Measurements from ENCODE around the gene TMPRSS12.
"Not testable (repeated sequence)": the region's sequence is repeated elsewhere in the genome, so short reads cannot be mapped to it uniquely, and the experiment has no call there.

Gene TMPRSS12

DNA sequence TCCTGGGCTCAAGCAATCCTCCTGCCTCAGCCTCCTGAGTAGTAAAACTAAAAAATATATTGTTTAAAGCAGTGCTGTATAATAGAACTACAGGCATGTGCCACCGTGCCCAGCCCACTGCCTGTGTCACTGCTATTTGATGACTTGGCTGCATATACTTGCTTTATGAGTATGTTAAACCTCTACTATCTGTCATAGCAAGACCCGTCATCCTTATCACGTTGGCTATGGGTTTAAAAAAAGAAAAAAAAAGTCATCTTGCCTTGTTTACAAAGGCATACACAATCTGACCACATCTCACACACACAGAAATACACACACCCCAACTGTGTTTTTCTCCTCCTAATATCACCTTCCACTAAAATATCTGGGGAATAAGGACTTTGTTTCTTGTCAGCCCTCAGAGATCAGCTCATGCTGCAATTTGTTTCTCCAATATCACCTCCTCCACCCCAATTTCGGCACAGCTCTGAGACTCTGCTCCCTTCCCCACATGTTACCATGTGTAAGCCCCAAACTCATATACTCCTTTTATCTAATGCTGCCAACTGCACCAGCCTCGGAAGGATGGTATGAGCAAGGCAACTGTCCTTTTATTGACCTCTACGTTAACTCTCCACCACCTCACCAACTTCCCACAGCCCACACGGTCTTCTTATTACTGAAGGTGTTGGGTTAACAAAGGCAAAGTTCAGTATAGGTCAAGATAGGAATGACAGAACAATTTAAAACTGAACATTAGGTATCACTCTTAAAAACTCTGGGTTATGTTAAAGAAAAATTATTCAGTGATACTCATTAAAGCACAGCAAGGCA is 802 bp upstream of the TMPRSS12 start:
- Histone ChIP-seq H3K27me3 (ENCODE audit: insufficient read depth, poor library complexity, severe bottlenecking) (no peaks in the 10 kb centered on the region), H3K4me3 (ENCODE audit: severe bottlenecking) (no peak overlapping the region), H3K27ac (ENCODE audit: poor library complexity, severe bottlenecking) (no peak overlapping the region), H3K36me3 (ENCODE audit: low read depth) (no peaks in the 10 kb centered on the region), H3K9me3 (ENCODE audit: severe bottlenecking) (no peaks in the 10 kb centered on the region), H3K4me1 (ENCODE audit: insufficient read depth, poor library complexity, severe bottlenecking) (no peaks in the 10 kb centered on the region)
- TF ChIP-seq, protein P1, sequence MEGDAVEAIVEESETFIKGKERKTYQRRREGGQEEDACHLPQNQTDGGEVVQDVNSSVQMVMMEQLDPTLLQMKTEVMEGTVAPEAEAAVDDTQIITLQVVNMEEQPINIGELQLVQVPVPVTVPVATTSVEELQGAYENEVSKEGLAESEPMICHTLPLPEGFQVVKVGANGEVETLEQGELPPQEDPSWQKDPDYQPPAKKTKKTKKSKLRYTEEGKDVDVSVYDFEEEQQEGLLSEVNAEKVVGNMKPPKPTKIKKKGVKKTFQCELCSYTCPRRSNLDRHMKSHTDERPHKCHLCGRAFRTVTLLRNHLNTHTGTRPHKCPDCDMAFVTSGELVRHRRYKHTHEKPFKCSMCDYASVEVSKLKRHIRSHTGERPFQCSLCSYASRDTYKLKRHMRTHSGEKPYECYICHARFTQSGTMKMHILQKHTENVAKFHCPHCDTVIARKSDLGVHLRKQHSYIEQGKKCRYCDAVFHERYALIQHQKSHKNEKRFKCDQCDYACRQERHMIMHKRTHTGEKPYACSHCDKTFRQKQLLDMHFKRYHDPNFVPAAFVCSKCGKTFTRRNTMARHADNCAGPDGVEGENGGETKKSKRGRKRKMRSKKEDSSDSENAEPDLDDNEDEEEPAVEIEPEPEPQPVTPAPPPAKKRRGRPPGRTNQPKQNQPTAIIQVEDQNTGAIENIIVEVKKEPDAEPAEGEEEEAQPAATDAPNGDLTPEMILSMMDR (IDR thresholded peaks at IDR 0.05; ENCODE audit: poor library complexity, severe bottlenecking) = no peak
- no peak for ATAC-seq (ENCODE audit: low read depth)
- DNase-seq (ENCODE audit: low spot score) = no peak

DNA sequence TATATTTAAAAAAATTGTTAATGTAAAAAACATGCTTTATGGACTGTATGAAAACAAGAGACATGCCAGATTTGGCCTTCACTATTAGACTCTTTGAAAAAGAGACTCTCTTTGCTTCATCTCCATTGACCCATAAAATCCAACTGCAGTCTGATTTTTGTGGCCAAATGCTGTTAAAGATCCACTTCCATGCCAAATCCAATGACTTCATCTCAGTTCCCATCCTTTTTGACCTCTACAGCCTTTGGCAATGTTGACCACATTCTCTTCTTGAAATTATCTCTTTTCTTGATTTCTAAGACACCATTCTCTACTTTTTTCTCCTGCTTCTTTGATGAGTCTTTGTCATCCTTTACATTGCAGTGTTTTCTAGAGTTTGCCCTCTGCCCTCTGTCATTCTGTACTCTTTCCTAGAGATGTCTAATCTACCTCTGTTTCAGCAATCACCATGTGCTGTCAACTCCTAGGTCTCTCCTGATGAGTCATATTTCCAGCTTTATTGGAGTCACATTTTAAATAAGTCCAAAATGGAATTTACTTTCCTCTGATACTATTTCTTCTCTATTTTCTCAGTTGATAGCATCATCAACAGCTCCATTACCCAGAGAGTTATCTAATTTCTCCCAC is 2.4 kb downstream of the TMPRSS12 start:
- Histone ChIP-seq H3K4me3 (ENCODE audit: severe bottlenecking) (no peak overlapping the region), H3K36me3 (ENCODE audit: low read depth) (no peaks in the 10 kb centered on the region), H3K27me3 (ENCODE audit: insufficient read depth, poor library complexity, severe bottlenecking) (no peaks in the 10 kb centered on the region), H3K9me3 (ENCODE audit: severe bottlenecking) (no peaks in the 10 kb centered on the region), H3K27ac (ENCODE audit: poor library complexity, severe bottlenecking) (no peak overlapping the region), H3K4me1 (ENCODE audit: insufficient read depth, poor library complexity, severe bottlenecking) (no peaks in the 10 kb centered on the region)
- TF ChIP-seq, protein P1 (IDR thresholded peaks at IDR 0.05; ENCODE audit: poor library complexity, severe bottlenecking) = no peak
- ATAC-seq (ENCODE audit: low read depth) (no peak), DNase-seq (ENCODE audit: low spot score) (no peak)

DNA sequence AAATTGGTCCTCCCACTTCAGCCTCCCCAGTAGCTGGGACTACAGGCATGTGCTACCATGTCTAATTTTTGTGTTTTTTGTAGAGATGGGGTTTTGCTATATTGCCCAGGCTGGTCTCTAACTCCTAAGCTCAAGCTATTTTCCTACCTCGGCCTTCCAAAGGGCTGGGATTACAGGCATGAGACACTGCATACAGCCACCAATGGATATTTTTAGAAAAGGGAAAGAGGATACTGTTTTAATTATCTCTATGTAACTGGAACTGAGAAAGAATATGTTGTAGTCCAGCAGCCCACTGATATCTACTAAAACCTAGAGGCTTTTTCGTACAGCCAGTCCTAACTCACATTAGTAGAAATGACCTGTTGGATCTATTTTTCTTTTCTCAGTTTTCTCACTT is 6.2 kb downstream of the TMPRSS12 start:
- no peaks in the 10 kb centered on the region for H3K36me3 ChIP-seq (ENCODE audit: low read depth)
- no peak overlapping the region for H3K27ac ChIP-seq (ENCODE audit: poor library complexity, severe bottlenecking)
- no peaks in the 10 kb centered on the region for H3K4me1 ChIP-seq (ENCODE audit: insufficient read depth, poor library complexity, severe bottlenecking)
- ATAC-seq (ENCODE audit: low read depth) (no peak), DNase-seq (ENCODE audit: low spot score) (no peak)
- no peak overlapping the region for H3K4me3 ChIP-seq (ENCODE audit: severe bottlenecking)
- no peaks in the 10 kb centered on the region for H3K9me3 ChIP-seq (ENCODE audit: severe bottlenecking)
- TF ChIP-seq, protein P1 (IDR thresholded peaks at IDR 0.05; ENCODE audit: poor library complexity, severe bottlenecking) = no peak
- H3K27me3 ChIP-seq (ENCODE audit: insufficient read depth, poor library complexity, severe bottlenecking) = no peaks in the 10 kb centered on the region

DNA sequence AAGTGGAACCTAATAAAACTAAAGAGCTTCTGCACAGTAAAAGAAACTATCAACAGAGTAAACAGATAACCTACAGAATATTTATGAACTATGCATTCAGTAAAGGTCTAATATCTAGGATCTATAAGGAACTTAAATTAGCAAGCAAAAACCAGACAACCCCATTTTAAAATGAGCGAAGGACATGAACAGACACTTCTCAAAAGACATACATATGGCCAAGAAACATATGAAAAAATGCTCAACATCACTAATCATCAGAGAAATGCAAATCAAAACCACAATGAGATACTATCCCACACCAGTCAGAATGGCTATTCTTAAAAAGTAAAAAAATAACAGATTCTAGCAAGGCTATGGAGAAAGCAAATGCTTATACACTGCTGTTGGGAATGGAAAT is 12.5 kb downstream of the TMPRSS12 start:
- not testable (repeated sequence) for ATAC-seq (ENCODE audit: low read depth); DNase-seq (ENCODE audit: low spot score); H3K4me3 ChIP-seq (ENCODE audit: severe bottlenecking); H3K27ac ChIP-seq (ENCODE audit: poor library complexity, severe bottlenecking); H3K27me3 ChIP-seq (ENCODE audit: insufficient read depth, poor library complexity, severe bottlenecking); H3K9me3 ChIP-seq (ENCODE audit: severe bottlenecking); H3K36me3 ChIP-seq (ENCODE audit: low read depth); H3K4me1 ChIP-seq (ENCODE audit: insufficient read depth, poor library complexity, severe bottlenecking)

DNA sequence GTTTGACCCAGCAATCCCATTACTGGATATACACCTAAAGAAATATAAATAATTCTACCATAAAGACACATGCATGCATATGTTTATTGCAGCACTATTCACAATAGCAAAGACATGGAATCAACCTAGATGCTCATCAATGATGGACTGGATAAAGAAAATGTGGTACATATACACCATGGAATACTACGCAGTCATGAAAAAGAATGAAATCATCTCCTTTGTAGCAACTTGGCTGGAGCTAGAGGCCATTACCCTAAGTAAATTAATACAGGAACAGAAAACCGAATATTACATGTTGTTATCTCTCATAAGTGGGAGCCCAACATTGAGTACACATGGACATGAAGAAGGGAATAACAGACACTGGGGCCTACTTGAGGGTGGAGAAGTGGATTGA is 13.0 kb downstream of the TMPRSS12 start:
- not testable (repeated sequence) for H3K27ac ChIP-seq (ENCODE audit: poor library complexity, severe bottlenecking); ATAC-seq (ENCODE audit: low read depth); H3K4me1 ChIP-seq (ENCODE audit: insufficient read depth, poor library complexity, severe bottlenecking); H3K27me3 ChIP-seq (ENCODE audit: insufficient read depth, poor library complexity, severe bottlenecking); DNase-seq (ENCODE audit: low spot score); H3K4me3 ChIP-seq (ENCODE audit: severe bottlenecking); H3K9me3 ChIP-seq (ENCODE audit: severe bottlenecking); H3K36me3 ChIP-seq (ENCODE audit: low read depth)
